B cell (primary cell): ENCODE measurements around the gene PRKAG2.

Source experiments
- CTCF ChIP-seq: fragments of 200-600 bp; IDR thresholded peaks from one replicate; pipeline ENCODE4 v1.8.0; 2022; ENCODE audit warnings: antibody characterized with exemption, mild to moderate bottlenecking
- EZH2 ChIP-seq: IDR thresholded peaks from 2 replicates; pipeline ENCODE4 v1.6.1; 2012; ENCODE audit warnings: borderline replicate concordance, low read depth, mild to moderate bottlenecking, moderate library complexity, low read length; ENCODE audit not compliant: insufficient read depth, poor library complexity, severe bottlenecking

- TF ChIP-seq CTCF (no peak), EZH2 (no peak)
These were observed 86.7 kb downstream of the PRKAG2 start for GRCh38 chr7:151790095-151790829.
